Activated naive CD4-positive, alpha-beta T cell treated with anti-CD3 and anti-CD28 coated beads, Interleukin-2, amount 50 U/mL, for 72 hours (primary cell): ENCODE measurements around the gene LIPC. TPM values are rescaled to one million over a fixed set of nuclear protein-coding genes. Genes with fewer than 3 reads are reported as not detected.
"Not testable (repeated sequence)": the region's sequence is repeated elsewhere in the genome, so short reads cannot be mapped to it uniquely, and the experiment has no call there.

Experiments used
- ATAC-seq, 2 donors: fragments of 150-1000 bp; cut with Tn5 transposase; 2 replicates each; pipeline ENCODE4 v1.10.0; 2021; ENCODE audit warnings: mild to moderate bottlenecking in 2 of 2, moderate library complexity in 2 of 2
- DNase-seq, 2 donors: peaks; one replicate each; pipeline ENCODE4 v3.0.0; 2021 to 2022; ENCODE audit warnings: low spot score in 2 of 2
- H3K27ac Mint-ChIP-seq, 2 donors: one replicate each; pipeline ENCODE4 v1.8.0; 2022; ENCODE audit warnings: mild to moderate bottlenecking in 2 of 2, mixed read lengths in 2 of 2
- H3K36me3 Mint-ChIP-seq, 2 donors: one replicate each; pipeline ENCODE4 v1.8.0; 2022; ENCODE audit warnings: mixed read lengths in 2 of 2
- H3K9me3 Mint-ChIP-seq, 2 donors: one replicate each; pipeline ENCODE4 v1.8.0; 2022; ENCODE audit warnings: mixed read lengths in 2 of 2
- total RNA-seq, 2 donors: library from RNA; stranded (reverse); gene quantifications; one replicate each; pipeline ENCODE4 v1.2.3, GENCODE V29; 2022

LIPC gene
- total RNA-seq, 2 donors from 2014 or later = 0.64 to 0.98 TPM

DNA sequence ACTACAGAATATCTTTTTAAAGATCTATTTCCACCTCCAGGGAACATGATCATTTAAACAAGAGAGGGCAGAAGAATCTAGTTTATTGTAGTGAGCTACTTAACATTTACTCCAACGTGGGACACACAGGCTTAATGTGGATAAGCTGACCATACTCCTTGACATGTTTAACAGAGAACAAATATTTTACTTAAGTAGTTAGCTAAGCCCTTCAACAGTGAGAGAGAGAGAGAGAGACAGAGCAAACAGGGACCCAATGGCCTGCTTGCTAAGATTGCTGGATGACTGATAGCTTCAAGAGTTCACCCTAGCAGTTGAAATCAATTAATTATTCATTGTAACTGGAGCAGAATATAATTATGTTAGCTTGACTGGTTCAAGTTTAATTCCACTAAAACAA is 159.1 kb downstream of the LIPC start:
- H3K27ac Mint-ChIP-seq = no peak overlapping the region
- H3K9me3 Mint-ChIP-seq = no peaks in the 10 kb centered on the region
- no peak for DNase-seq
- no peak for ATAC-seq
- peaks cover 0 to 6% of the 10 kb centered on the region in 2 donors for H3K36me3 Mint-ChIP-seq

DNA sequence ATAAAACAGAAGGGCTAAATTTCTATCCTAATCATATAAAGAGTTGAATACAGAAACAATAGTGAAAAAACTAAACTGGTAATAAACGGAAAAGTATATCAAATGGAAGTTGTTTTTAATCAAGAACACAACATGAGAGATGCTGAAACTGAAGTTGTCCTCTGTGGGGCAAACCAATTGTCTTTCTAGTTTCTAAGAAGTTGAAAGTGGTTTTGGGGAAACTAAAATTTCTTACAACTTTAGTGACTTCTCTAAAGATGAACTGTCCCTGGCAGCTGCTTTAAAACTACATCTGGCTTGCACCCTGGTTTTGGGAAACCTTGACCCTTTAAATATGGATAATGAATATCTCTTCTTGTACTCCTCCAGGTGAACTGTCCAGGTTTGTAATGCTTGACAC is 162.1 kb downstream of the LIPC start:
- no peak for DNase-seq
- Mint-ChIP-seq H3K9me3 (no peaks in the 10 kb centered on the region), H3K27ac (peak overlapping the region in 1 of 2 donors; percentile 73), H3K36me3 (peaks cover 0 to 9% of the 10 kb centered on the region in 2 donors)
- peak in 1 of 2 donors; percentile 67 for ATAC-seq

DNA sequence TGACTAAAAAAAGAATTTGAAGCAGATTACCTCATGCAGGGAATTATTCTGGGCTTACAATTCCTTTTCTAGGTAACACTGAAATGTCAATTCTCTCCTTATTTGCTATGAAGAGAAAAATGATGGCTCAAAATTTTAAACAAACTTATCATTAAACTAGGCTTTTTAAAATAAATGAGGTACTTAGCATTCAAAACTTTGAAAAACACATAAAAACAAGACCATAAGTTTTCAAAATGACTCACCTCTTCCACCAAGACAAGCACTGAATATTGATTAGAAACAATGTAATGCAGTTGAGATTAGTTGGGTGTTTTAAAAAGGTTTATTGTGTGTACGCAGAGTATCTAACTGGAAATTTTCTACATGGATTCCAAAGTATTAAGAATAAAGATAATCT is 163.1 kb downstream of the LIPC start:
- Mint-ChIP-seq H3K9me3 (no peaks in the 10 kb centered on the region), H3K27ac (no peak overlapping the region), H3K36me3 (peaks cover 0 to 10% of the 10 kb centered on the region in 2 donors)
- ATAC-seq = no peak
- no peak for DNase-seq

DNA sequence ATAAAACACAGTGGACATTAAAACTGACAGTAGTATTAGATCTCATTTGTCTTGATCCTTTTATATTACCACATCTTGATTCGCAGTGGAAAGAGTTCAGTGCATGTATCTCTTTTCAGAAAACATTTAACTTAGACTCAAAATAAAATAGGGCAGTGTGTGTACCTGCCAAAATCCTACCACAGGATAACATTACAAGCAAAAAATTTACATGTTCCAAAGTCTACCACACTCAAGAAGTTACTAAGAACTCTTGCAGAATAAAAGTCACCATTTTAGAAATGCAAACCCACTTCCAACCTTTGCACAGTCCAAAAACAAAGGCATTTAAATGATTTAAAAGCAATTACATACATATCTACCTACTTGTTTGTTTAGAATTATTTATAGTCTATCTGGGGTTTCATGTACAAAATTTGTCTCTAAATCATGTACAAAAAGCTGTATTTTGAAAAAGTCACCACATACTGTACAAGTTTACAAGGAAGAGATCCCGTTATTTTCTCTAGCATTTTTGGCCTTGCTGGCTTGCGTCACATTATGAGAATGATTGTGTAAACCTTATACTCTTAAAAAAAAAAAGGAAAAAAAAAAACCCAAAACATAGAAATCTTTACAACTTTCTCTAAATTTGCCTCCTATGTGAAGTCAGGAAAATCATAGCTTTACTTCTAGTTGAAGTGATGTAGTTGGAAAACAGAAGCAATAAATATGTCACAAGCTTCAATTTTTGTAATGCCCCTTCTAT is 163.9 kb downstream of the LIPC start:
- peak overlapping the region in 1 of 2 donors; percentile 22 for H3K27ac Mint-ChIP-seq
- peaks cover 0 to 10% of the 10 kb centered on the region in 2 donors for H3K36me3 Mint-ChIP-seq
- ATAC-seq = no peak
- no peak for DNase-seq
- H3K9me3 Mint-ChIP-seq = no peaks in the 10 kb centered on the region

DNA sequence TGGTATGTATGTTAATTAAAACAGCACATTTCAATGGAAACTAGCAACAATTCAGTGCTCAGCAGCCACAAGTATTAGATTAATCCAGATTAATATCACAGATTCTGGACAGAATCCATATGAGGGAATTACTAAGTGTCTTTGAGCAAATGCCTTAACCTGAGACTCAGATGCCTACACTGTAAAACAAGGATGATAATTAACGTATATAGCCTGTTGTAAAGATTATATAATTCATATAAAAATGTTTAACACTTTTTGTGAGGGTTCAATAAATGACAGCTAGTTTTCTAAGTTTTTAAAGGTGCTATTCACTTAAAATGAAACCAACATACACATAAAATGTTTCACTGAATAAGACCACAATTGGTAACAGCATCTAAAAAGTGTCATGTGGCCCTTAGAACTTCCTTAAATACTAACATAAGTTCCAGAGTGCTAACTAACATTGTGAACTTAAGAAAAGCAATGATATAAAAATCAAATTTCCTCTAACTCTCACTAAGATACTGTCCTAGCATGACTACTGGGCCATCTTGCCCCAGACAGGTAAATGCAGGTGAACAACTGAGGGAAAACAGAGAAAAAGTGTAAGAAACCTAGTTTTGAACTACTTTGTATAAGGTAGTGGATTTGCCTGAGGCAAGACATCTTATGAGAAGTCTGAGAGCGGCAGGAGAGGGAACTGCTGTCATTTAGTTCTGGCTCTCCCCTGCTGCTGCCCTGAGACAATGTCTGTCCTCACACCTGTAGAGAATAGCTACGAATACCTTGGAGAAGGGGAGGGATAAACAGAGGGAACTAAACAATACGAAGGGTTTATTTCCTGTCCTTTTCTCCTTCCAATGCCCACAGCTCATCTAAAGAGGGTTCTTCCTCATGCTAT is 166.4 kb downstream of the LIPC start:
- peak overlapping the region in 1 of 2 donors; percentile 72 for H3K27ac Mint-ChIP-seq
- DNase-seq = no peak
- H3K9me3 Mint-ChIP-seq = no peaks in the 10 kb centered on the region
- H3K36me3 Mint-ChIP-seq = peaks cover 0 to 17% of the 10 kb centered on the region in 2 donors
- no peak for ATAC-seq

DNA sequence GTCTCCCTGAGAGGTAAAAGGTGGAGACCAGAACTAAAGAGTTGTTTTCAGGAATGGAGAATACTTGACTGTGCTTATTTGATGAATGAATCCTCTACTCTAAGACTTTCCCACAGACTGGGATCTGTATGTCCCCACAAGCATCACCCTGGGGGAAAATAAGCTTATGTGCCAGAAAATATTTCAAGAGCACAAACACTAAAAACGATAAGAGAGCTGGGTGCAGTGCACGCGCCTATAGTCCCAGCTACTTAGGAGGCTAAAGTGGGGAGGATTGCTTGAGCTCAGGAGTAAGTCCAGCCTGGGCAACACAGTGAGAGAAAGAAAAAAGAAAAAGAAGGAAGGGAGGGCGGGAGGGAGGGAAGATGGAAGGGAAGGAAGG is 167.0 kb downstream of the LIPC start:
- H3K9me3 Mint-ChIP-seq = no peaks in the 10 kb centered on the region
- peaks cover 0 to 17% of the 10 kb centered on the region in 2 donors for H3K36me3 Mint-ChIP-seq
- DNase-seq (no peak), ATAC-seq (no peak)
- H3K27ac Mint-ChIP-seq = no peak overlapping the region

DNA sequence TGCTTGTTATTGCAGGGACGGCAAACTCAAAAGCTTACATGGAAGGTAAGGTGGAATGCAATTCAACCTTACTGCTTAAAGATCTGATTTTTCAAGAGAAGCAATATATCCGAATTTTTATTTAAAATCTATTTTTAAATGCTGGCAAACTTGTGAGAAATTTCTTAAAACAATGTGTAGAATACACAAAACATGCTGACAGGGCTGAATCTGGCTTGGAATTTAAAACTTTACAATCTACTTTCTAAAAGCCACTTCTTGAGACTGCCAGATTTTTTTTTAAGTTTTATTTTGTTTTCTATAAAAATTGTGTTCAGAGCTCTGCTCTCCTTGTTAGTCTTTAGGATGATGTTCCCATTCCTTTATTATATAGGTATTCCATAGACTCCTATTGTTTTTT is 171.0 kb downstream of the LIPC start:
- Mint-ChIP-seq H3K36me3 (peaks cover 3 to 28% of the 10 kb centered on the region in 2 donors), H3K27ac (no peak overlapping the region), H3K9me3 (no peaks in the 10 kb centered on the region)
- ATAC-seq (no peak), DNase-seq (no peak)

DNA sequence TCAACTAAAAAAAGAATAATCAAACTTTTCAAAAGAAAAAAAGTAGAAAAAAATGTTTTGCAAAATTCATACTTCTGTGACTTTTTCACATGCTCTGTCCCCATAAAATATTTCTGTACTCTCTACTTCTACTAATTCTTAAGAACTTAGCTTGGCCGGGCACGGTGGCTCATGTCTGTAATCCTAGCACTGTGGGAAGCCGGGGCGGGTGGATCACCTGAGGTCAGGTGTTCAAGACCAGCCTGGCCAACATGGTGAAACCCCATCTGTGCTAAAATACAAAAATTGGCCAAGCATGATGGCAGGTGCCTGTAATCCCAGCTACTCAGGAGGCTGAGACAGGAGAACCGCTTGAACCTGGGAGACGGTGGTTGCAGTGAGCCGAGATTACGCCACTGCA is 172.1 kb downstream of the LIPC start:
- H3K9me3 Mint-ChIP-seq, H3K27ac Mint-ChIP-seq, DNase-seq, ATAC-seq: not testable (repeated sequence)
- H3K36me3 Mint-ChIP-seq = peaks cover 9 to 32% of the 10 kb centered on the region in 2 donors

DNA sequence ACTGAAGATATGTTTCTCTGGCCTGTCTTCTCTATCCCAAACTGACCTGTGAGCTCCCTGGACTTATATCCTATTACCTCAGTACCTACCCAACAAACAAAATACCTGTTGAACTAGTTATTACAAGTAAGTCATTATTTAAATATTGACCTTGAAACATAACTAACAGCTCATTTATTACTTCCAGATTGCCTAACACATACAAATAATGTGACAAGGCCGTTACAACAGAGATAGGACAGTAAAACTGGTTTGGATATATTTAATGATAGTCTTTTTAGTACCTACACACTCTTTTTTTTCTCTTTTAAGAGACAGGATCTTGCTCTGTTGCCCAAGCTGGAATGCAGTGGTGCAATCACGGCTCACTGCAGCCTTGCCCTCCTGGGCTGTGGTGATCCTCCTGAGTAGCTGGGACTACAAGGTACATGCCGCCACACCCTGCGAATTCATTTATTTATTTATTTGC is 172.7 kb downstream of the LIPC start:
- DNase-seq (no peak), ATAC-seq (no peak)
- Mint-ChIP-seq H3K9me3 (no peaks in the 10 kb centered on the region), H3K36me3 (peaks cover 9 to 33% of the 10 kb centered on the region in 2 donors), H3K27ac (peak overlapping the region in 1 of 2 donors; percentile 25)

DNA sequence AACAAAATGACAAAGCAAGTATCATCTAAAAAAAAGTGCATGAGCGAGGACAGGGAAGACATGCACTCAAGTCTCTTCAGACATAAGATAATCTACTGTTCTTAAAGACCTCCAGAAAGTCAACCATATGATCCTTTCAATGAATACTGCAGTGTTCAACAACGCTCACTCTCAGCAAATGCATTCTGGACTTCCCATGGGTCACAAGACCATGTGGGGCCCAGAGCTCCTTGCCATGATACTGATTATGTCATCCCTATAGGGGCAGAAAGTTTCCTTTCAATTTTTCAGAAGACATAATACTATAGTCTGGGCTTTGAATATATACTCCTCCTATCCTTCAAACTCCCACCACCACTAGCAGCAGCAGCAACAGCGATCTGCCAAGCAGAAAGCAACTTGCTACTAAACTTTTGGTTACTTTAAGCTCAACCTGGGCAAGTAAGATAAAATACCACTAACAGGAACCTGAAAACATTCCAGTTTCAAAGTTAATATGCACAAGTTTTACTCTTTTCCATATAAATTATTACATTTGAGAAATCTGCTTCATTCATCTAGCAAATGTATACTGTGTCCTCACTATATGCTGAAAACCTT is 174.2 kb downstream of the LIPC start:
- Mint-ChIP-seq H3K9me3 (no peaks in the 10 kb centered on the region), H3K27ac (no peak overlapping the region), H3K36me3 (peaks cover 9 to 43% of the 10 kb centered on the region in 2 donors)
- DNase-seq (no peak), ATAC-seq (no peak)

DNA sequence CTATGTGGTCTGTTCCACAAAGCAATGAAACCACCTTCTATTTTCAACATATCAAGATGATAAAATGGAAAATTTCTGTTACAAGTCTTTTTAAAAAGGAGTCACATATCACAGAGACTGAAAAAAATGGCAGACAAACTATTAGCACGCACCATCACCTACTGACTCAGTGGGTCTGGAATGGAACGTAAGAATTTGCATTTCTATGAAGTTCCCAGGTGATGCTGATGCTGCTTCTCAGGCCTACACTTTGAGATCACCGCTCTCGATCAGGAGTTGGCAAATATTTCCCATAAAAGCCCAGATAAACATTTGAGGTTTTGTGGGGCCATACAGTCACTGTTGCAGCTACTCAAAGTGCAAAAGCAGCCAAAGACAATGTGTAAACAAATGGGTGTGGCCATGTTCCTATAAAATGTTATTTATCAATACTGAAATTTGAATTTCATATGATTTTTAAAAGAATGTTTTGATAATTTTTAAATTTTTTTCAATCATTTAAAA is 174.8 kb downstream of the LIPC start:
- H3K27ac Mint-ChIP-seq = no peak overlapping the region
- no peaks in the 10 kb centered on the region for H3K9me3 Mint-ChIP-seq
- H3K36me3 Mint-ChIP-seq = peaks cover 9 to 43% of the 10 kb centered on the region in 2 donors
- DNase-seq (no peak), ATAC-seq (no peak)

DNA sequence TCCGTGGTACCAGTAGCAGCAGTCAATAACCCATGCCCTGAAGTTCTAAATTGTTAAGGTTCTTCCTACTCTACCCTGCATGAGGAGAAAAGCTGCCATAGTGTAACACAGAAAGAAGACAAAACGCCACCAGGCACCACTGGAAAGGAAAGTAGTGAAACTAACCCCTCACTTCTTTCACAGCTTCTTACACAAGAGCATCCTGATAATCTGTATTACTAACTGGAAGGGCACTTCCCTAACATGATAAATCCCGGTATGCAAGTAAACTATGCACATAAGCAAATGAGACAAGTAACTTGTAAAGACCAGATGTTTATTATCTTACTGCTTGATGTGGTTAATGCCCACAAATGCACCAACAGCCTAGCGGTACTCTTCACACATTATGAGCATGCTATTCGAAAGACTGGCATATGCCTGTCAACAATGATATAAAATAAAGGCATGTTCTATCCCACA is 176.4 kb downstream of the LIPC start:
- H3K27ac Mint-ChIP-seq = no peak overlapping the region
- peaks cover 14 to 39% of the 10 kb centered on the region in 2 donors for H3K36me3 Mint-ChIP-seq
- peak in 1 of 2 donors; percentile 32 for ATAC-seq

DNA sequence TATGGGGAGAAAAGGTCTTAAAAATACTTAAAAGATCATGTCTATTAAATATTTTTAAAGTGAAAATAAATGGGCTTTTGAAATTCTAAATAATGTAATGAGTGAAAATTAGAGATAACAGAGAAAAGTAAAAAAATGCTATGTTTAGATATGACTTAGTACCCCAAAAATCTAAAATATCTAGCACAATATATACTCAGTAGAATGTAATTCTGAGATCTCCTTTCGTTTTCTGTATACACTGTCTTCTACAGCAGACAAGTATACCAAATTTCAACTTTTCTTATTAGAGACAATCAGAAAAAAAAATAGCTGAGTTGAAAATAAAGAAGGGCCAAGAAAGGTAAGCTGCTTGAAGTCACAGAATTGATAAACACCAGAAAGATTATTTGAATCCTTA is 176.9 kb downstream of the LIPC start:
- H3K9me3 Mint-ChIP-seq = peaks cover 0 to 7% of the 10 kb centered on the region in 2 donors
- no peak overlapping the region for H3K27ac Mint-ChIP-seq
- DNase-seq (no peak), ATAC-seq (no peak)
- H3K36me3 Mint-ChIP-seq = peaks cover 18 to 39% of the 10 kb centered on the region in 2 donors

More for the DNA sequence above, 176.4 kb downstream of the LIPC start:
- DNase-seq = no peak
- peaks cover 0 to 1% of the 10 kb centered on the region in 2 donors for H3K9me3 Mint-ChIP-seq

DNA sequence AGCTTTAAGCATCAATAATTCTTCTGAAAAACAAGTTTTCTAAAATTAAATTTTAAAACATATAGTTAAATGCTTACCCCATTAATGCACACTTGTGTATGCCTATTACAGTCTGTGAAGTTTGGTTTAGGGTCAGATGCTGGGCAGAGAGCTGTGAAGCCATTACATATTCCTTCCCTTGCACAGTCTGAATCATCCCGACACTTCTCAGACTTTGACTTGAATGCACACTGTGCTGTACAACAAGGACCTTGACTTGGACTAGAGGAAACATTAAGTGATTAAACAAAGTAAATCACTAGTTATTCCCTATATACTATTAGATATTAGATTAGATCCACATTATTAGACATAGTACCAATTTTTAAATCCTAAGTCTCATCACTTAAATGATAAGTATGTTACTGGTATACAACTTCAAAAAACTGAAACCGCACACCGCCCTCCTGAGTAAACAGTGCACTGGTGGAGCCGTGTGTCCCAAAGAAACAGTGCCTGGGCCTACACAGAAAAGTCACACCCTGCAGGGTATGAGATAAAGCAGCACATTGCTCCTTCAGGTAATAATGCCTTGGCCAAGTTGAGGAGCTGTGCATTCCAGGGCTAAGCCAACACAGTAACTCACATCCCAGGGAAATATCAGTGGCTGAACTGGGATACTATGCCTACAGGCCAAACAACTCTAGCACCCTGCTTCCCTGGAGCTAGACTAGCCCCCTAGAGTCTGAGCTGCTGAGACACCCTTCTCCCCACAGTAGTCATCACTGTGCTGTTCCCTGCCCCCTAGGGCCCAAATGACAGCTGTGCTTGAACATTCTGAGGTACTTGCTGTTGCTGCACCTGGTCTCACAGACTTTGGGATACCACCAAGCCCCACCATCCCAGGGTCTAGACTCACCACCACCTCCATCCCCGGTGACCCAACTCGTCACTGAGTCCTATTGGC is 180.2 kb downstream of the LIPC start:
- DNase-seq (no peak), ATAC-seq (no peak)
- Mint-ChIP-seq H3K36me3 (peaks cover 46 to 59% of the 10 kb centered on the region in 2 donors), H3K27ac (no peak overlapping the region), H3K9me3 (peaks cover 14 to 19% of the 10 kb centered on the region in 2 donors)

DNA sequence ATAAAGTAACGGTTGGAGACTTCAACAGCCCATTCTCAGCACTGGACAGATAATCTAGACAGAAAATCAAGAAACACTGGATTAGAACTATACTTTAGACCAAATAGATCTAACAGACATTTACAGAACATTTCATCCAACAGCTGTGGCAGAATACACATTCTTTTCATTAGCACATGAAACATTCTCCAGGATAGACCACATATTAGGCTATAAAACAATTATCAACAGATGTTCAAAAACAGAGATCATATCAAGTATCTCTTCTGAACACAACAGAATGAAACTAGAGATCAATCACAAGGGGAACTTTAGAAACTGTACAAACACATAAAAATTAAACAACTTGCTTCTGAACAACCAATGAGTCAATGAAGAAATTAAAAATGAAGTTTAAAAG is 184.4 kb downstream of the LIPC start:
- no peak overlapping the region for H3K27ac Mint-ChIP-seq
- peaks cover 21 to 24% of the 10 kb centered on the region in 2 donors for H3K9me3 Mint-ChIP-seq
- DNase-seq = no peak
- ATAC-seq = no peak
- peaks cover 58 to 68% of the 10 kb centered on the region in 2 donors for H3K36me3 Mint-ChIP-seq
